ENCODE measurements around the gene DDX27. TPM values are rescaled to one million over a fixed set of nuclear protein-coding genes. Genes with fewer than 3 reads are reported as not detected.

Gene DDX27
- total and polyA plus RNA-seq, 9 of the 15 experiments (the other 6 are each of a cell fraction or from before 2014, with no cell fraction given), result 17.9 to 79.3 (median 57.0) TPM

GRCh38 chr20:49278036-49278817, 59.0 kb downstream of the DDX27 start, which contains the start of gene ZNFX1 (continued):
- peak; percentile 96 for TF ChIP-seq ARID4B (CRISPR knock-in tag; IDR thresholded peaks at IDR 0.05)
- TF ChIP-seq GATAD2A (IDR thresholded peaks at IDR 0.05), result no peak
- peak; percentile 99 for TF ChIP-seq TAF7 (tag; IDR thresholded peaks at IDR 0.05)
- TF ChIP-seq HCFC1 (IDR thresholded peaks at IDR 0.05; ENCODE audit: low read depth, low read length), result peak; percentile 95
- TF ChIP-seq POLR2H (tag; IDR thresholded peaks at IDR 0.05; ENCODE audit: low read depth), result peak; percentile 99
- no peak for TF ChIP-seq NR1H2 (CRISPR knock-in tag; IDR thresholded peaks at IDR 0.05)
- peak; percentile 22; the same call in 1 of the 2 replicates for TF ChIP-seq RUNX1 (IDR thresholded peaks at IDR 0.05; ENCODE audit: low read depth)
- peak; percentile 88; the same call in 1 of the 2 replicates for TF ChIP-seq ZNF165 (CRISPR knock-in tag; IDR thresholded peaks at IDR 0.05; ENCODE audit: borderline replicate concordance)
- TF ChIP-seq ZBTB11 (CRISPR knock-in tag; IDR thresholded peaks at IDR 0.05), result peak in 1 of 3 experiments; percentile 85; a peak in 2 of 6 replicates
- TF ChIP-seq POLR3A (IDR thresholded peaks at IDR 0.05; ENCODE audit: borderline replicate concordance, extremely low read depth, insufficient read depth, insufficient read length), result no peak
- peak; percentile 42; the same call in 1 of the 2 replicates for TF ChIP-seq ZNF263 (CRISPR knock-in tag; IDR thresholded peaks at IDR 0.05; ENCODE audit: borderline replicate concordance)
- no peak for TF ChIP-seq ZNF140 (CRISPR knock-in tag; IDR thresholded peaks at IDR 0.05)
- TF ChIP-seq POLR2G (IDR thresholded peaks at IDR 0.05; ENCODE audit: low read depth, low read length), result peak; percentile 96
- no peak for TF ChIP-seq HOXB6 (CRISPR knock-in tag; IDR thresholded peaks at IDR 0.05; ENCODE audit: borderline replicate concordance)
- TF ChIP-seq E2F8 (IDR thresholded peaks at IDR 0.05; ENCODE audit: low read depth, partially characterized antibody), result peak; percentile 89
- peak; percentile 89 for TF ChIP-seq NELFE (IDR thresholded peaks at IDR 0.05; ENCODE audit: insufficient read depth, insufficient read length)
